Nephron progenitor cell (in vitro differentiated cells): ENCODE data around the gene CTSW.

ENCODE experiments used
- DNase-seq: peaks from one replicate; pipeline ENCODE4 v3.0.0; 2021
- H3K27ac Mint-ChIP-seq: 2 replicates; pipeline ENCODE4 v1.8.0; 2021; ENCODE audit warnings: mild to moderate bottlenecking, moderate library complexity, mixed read lengths
- H3K27me3 Mint-ChIP-seq: 2 replicates; pipeline ENCODE4 v1.8.0; 2021; ENCODE audit warnings: mild to moderate bottlenecking, low read depth, mixed read lengths; ENCODE audit not compliant: poor library complexity
- H3K36me3 Mint-ChIP-seq: 2 replicates; pipeline ENCODE4 v1.8.0; 2021; ENCODE audit warnings: low read depth, mixed read lengths
- H3K4me1 Mint-ChIP-seq: 2 replicates; pipeline ENCODE4 v1.8.0; 2021; ENCODE audit warnings: mixed read lengths
- H3K4me3 Mint-ChIP-seq: 2 replicates; pipeline ENCODE4 v1.8.0; 2021; ENCODE audit warnings: mild to moderate bottlenecking, moderate library complexity, mixed read lengths
- H3K9me3 Mint-ChIP-seq: 2 replicates; pipeline ENCODE4 v1.8.0; 2021; ENCODE audit warnings: mild to moderate bottlenecking, moderate library complexity, mixed read lengths
- TF ChIP-seq, protein P1 (sequence below): fragments of 200-600 bp; sonication (generic); IDR thresholded peaks from 2 replicates; pipeline ENCODE4 v1.5.0; 2021; ENCODE audit warnings: antibody characterized with exemption

The CTSW gene

DNA sequence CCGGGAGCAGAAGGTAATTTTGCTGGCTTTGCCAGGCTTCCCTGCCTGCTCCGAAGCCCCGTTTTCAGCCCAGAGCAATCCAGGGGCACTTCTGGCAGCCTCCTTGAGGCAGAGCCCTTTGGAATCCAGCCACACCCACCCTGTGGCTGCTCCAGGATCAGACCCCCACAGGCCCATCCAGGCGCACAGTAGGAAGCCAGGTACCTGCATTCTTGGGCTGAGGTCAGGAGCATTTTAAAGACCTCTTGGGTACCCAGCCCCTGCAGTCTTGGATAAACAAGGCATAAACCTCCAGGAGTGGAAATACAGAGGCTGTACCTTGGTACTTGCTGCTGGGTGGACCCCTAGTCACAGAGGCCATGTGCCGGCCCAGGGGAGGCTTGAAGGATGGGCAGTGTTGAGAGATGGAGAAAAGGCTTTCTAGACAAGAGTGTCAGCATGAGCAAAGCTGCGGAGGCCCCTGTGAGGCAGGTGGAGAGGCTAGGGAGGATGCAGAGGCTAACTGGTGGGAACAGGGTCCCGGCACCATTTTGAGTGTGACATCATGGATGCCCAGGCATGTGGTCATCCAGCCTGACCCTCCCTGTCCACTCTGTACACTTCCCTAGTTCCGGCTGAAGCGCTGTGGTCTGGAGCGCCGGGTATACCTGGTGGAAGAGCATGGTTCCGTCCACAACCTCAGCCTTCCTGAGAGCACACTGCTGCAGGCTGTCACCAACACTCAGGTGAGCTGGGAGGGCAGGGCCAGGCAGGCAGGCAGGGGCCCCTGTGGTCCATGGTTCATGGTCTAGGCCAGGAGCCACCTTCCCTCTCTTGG is 15.5 kb upstream of the CTSW start:
- Mint-ChIP-seq H3K9me3 (no peaks in the 10 kb centered on the region), H3K4me3 (no peak overlapping the region), H3K27ac (no peak overlapping the region), H3K36me3 (peaks cover 13% of the 10 kb centered on the region), H3K4me1 (peaks cover 36% of the 10 kb centered on the region), H3K27me3 (peaks cover 6% of the 10 kb centered on the region)
- no peak for DNase-seq
- TF ChIP-seq, protein P1, sequence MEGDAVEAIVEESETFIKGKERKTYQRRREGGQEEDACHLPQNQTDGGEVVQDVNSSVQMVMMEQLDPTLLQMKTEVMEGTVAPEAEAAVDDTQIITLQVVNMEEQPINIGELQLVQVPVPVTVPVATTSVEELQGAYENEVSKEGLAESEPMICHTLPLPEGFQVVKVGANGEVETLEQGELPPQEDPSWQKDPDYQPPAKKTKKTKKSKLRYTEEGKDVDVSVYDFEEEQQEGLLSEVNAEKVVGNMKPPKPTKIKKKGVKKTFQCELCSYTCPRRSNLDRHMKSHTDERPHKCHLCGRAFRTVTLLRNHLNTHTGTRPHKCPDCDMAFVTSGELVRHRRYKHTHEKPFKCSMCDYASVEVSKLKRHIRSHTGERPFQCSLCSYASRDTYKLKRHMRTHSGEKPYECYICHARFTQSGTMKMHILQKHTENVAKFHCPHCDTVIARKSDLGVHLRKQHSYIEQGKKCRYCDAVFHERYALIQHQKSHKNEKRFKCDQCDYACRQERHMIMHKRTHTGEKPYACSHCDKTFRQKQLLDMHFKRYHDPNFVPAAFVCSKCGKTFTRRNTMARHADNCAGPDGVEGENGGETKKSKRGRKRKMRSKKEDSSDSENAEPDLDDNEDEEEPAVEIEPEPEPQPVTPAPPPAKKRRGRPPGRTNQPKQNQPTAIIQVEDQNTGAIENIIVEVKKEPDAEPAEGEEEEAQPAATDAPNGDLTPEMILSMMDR = no peak

DNA sequence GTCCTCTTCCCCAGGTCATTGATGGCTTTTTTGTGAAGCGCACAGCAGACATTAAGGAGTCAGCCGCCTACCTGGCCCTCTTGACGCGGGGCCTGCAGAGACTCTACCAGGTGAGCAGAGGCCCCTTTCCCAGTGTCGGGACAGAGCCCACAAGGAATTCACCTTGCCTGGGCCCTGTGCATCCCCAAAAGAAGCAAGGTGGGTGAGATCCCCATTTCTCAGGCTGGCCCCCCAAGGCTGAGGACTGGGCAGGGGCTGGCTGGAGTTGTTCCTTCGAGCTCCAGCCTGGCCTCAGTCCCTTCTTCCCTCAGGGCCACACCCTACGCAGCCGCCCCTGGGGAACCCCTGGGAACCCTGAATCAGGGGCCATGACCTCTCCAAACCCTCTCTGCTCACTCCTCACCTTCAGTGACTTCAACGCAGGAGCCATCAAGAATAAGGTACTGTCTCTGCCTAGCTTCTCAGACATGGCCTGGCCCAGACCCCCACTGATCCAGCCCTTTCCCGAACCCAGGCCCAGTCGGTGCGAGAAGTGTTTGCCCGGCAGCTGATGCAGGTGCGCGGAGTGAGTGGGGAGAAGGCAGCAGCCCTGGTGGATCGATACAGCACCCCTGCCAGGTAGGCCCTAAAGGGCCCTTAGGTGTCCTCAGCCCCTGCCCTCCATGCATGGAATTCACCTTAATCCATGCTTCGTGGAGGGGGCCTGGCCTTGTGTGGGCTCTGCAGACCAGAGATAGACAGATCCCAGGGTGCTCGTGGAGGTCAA is 14.7 kb upstream of the CTSW start:
- H3K36me3 Mint-ChIP-seq = peaks cover 13% of the 10 kb centered on the region
- no peaks in the 10 kb centered on the region for H3K9me3 Mint-ChIP-seq
- peak overlapping the region; percentile 67 for H3K27ac Mint-ChIP-seq
- peaks cover 36% of the 10 kb centered on the region for H3K4me1 Mint-ChIP-seq
- H3K4me3 Mint-ChIP-seq = no peak overlapping the region
- DNase-seq = no peak
- peaks cover 6% of the 10 kb centered on the region for H3K27me3 Mint-ChIP-seq
- TF ChIP-seq, protein P1 = no peak

DNA sequence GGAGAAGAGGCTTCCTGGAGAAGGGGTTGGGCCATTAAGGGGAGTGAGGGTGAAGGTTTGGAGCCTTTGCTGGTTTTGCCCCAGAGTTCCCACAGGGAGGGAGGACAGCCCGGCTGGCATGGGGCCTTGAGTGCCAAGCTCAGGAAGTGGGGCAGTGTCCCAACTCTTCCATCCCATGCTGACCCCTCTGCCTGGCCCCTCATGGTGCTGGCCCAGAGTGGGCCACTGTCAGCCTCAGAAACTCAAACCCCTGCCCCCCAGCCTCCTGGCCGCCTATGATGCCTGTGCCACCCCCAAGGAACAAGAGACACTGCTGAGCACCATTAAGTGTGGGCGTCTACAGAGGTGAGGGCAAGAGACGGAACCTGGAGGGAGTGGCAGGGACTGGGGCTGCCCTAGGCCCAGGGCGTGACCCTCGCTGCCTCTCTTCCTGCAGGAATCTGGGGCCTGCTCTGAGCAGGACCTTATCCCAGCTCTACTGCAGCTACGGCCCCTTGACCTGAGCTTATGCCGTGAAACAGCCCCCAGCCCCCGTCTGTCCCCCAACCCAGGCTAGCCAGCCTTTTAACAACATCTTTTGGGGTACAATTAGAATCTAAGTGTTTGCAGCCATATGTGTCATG is 14.0 kb upstream of the CTSW start:
- peaks cover 6% of the 10 kb centered on the region for H3K27me3 Mint-ChIP-seq
- no peaks in the 10 kb centered on the region for H3K9me3 Mint-ChIP-seq
- peaks cover 13% of the 10 kb centered on the region for H3K36me3 Mint-ChIP-seq
- TF ChIP-seq, protein P1 = no peak
- no peak for DNase-seq
- peak overlapping the region; percentile 67 for H3K27ac Mint-ChIP-seq
- no peak overlapping the region for H3K4me3 Mint-ChIP-seq
- H3K4me1 Mint-ChIP-seq = peaks cover 40% of the 10 kb centered on the region

DNA sequence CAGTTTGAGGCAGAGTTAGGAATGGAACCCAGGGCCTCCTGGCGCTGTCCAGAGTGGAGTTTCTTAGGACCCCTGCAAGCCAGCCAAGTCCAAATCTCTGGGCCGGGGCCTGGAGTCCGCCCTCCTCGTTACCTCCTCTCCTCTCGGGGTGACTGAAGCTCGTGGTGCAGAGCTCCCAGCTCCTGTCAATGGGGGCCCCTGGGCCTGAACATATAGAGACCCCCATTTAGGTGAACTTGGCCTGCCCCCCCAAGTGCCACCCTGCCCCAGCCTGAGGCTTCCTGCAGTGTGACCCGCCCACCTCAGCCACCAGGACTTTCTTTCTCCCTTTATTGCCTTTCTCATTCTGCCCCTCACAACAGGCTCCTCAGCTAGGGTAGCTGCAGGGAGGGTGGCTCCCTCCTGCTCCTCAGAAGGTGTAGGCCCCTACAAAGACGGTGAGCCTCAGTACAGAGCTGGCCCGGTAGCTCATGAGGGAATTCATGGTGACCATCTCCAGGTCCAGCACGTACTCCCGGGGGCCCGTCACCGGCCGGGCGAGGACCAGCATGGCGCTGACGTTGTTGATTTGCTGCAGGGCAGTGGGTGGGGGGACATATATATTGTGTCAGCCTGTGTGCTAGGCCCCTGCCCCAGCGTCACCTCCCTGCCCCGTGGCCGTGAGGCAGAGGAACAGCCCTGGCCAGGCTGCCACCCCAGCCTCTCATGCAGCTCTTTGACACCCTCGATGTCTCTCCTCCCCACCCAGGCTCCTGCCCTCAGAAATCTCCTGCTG is 12.9 kb upstream of the CTSW start:
- peak overlapping the region; percentile 83 for H3K27ac Mint-ChIP-seq
- no peak overlapping the region for H3K4me3 Mint-ChIP-seq
- peaks cover 13% of the 10 kb centered on the region for H3K36me3 Mint-ChIP-seq
- peaks cover 6% of the 10 kb centered on the region for H3K27me3 Mint-ChIP-seq
- TF ChIP-seq, protein P1 = no peak
- no peaks in the 10 kb centered on the region for H3K9me3 Mint-ChIP-seq
- H3K4me1 Mint-ChIP-seq = peaks cover 43% of the 10 kb centered on the region
- no peak for DNase-seq

DNA sequence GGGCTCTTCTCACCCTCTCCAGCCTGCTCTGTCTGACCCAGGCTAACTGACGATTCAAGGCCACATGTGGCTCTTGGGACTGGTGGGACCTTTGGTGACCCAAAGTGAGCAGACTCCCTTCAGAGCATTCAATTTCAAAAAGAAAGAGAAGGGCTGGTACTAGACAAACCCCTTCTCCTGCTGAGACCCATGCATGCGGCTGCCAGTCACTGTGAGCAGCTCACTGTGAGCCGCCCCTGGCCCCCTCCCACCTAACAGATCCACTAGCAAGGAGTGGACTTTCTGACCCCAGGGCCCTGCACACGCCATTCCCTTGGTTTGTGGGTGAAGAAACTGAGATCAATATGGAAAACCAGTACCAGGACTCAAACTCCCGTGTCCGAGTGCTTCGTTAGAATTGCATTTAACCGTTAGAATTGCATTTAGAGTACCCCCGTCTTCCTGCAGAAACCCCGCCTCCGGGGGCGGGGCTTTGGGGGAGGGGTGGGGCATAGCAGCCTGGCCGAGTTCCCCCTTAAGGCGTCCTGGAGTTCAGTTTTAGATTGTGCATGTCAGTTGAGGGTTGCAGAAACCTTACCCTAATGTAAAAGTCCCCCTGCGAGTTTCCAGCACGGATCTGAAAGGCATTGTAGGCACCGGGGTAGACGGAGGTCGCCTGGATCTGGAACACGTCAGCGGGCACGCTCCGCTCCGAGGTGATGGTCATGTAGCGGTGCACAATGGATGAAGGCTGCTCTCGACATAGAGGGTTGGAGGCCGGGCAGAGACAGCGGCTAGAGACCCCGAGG is 12.2 kb upstream of the CTSW start:
- peaks cover 43% of the 10 kb centered on the region for H3K4me1 Mint-ChIP-seq
- peak overlapping the region; percentile 72 for H3K4me3 Mint-ChIP-seq
- peaks cover 6% of the 10 kb centered on the region for H3K27me3 Mint-ChIP-seq
- DNase-seq = peak; percentile 61
- H3K36me3 Mint-ChIP-seq = peaks cover 12% of the 10 kb centered on the region
- no peaks in the 10 kb centered on the region for H3K9me3 Mint-ChIP-seq
- H3K27ac Mint-ChIP-seq = peak overlapping the region; percentile 54
- TF ChIP-seq, protein P1 = no peak
